Measurements from ENCODE around the gene COQ10B.

- TF ChIP-seq CTCF (IDR thresholded peaks at IDR 0.05) (no peak), POLR2A (IDR thresholded peaks at IDR 0.05) (no peak)
Measured at GRCh38 chr2:197452754-197453122, 614 bp upstream of the COQ10B start.
